ENCODE results near the gene PRKN. TPM values are rescaled to one million over a fixed set of nuclear protein-coding genes. Genes with fewer than 3 reads are reported as not detected.

Gene PRKN
- total RNA-seq, 4 donors from 2014 or later, result 4.5 to 12.3 (median 9.0) TPM

- in situ Hi-C loops (cut with MboI; ENCODE audit: low pct_ligation_motif_present in 1 of 4, low pct_unique_long_range_greater_than_20kb in 1 of 4, low sequenced_read_pairs in 3 of 4), result no loop called here
- intact Hi-C loops (cut with DNase I; ENCODE audit: low total_unique reads), result no loop called here
- Histone ChIP-seq H3K4me1 (no peaks in the 10 kb centered on the region), H3K4me3 (no peak overlapping the region), H3K9me3 (no peaks in the 10 kb centered on the region), H3K27ac (no peak overlapping the region), H3K27me3 (no peaks in the 10 kb centered on the region), H3K36me3 (no peaks in the 10 kb centered on the region)
- 59 to 100% methylated on average over 1 to 6 of the region's 6 CpGs for WGBS, 2 donors (ENCODE audit: low coverage in 1 of 2)
- TF ChIP-seq CTCF (IDR thresholded peaks at IDR 0.05), result no peak
- DNase-seq, result no peak
Measured at GRCh38 chr6:162019349-162019748, 708.2 kb downstream of the PRKN start.

- H3K36me3 ChIP-seq, result no peaks in the 10 kb centered on the region
- DNase-seq, result no peak
- 65 to 85% methylated on average over 5 of the region's 5 CpGs for WGBS, 2 donors (ENCODE audit: low coverage in 1 of 2)
- no peak for TF ChIP-seq POLR2A (IDR thresholded peaks at IDR 0.05)
- TF ChIP-seq POLR2AphosphoS5 (IDR thresholded peaks at IDR 0.05), result no peak
- no peak overlapping the region for H3K27ac ChIP-seq
- no peaks in the 10 kb centered on the region for H3K4me1 ChIP-seq
- no peaks in the 10 kb centered on the region for H3K9me3 ChIP-seq
- intact Hi-C loops (cut with DNase I; ENCODE audit: low total_unique reads) (no loop called here), in situ Hi-C loops (cut with MboI; ENCODE audit: low pct_ligation_motif_present in 1 of 4, low pct_unique_long_range_greater_than_20kb in 1 of 4, low sequenced_read_pairs in 3 of 4) (no loop called here)
- H3K4me3 ChIP-seq, result no peak overlapping the region
- no peaks in the 10 kb centered on the region for H3K27me3 ChIP-seq
Measured at GRCh38 chr6:162017536-162017935, 710.0 kb downstream of the PRKN start.

GRCh38 chr6:162014069-162014811 lies 713.3 kb downstream of the PRKN start:
- 78 to 83% methylated on average over 3 to 13 of the region's 13 CpGs for WGBS, 2 donors (ENCODE audit: low coverage in 1 of 2)
- intact Hi-C loops (cut with DNase I; ENCODE audit: low total_unique reads), result no loop called here
- Histone ChIP-seq H3K36me3 (no peaks in the 10 kb centered on the region), H3K4me3 (no peak overlapping the region), H3K27me3 (no peaks in the 10 kb centered on the region), H3K9me3 (no peaks in the 10 kb centered on the region), H3K4me1 (no peaks in the 10 kb centered on the region), H3K27ac (no peak overlapping the region)
- in situ Hi-C loops (cut with MboI; ENCODE audit: low pct_ligation_motif_present in 1 of 4, low pct_unique_long_range_greater_than_20kb in 1 of 4, low sequenced_read_pairs in 3 of 4), result no loop called here
- no peak for DNase-seq
- TF ChIP-seq POLR2AphosphoS5 (IDR thresholded peaks at IDR 0.05) (no peak), CTCF (IDR thresholded peaks at IDR 0.05) (no peak), POLR2A (IDR thresholded peaks at IDR 0.05) (no peak), EP300 (IDR thresholded peaks at IDR 0.05; ENCODE audit: low read depth) (no peak)

- H3K27me3 ChIP-seq, result no peaks in the 10 kb centered on the region
Measured at GRCh38 chr6:162005372-162005771, 722.2 kb downstream of the PRKN start.

More at GRCh38 chr6:162005372-162005771, 722.2 kb downstream of the PRKN start:
- Histone ChIP-seq H3K9me3 (no peaks in the 10 kb centered on the region), H3K4me3 (no peak overlapping the region), H3K4me1 (no peaks in the 10 kb centered on the region), H3K27ac (no peak overlapping the region), H3K36me3 (no peaks in the 10 kb centered on the region)
- no peak for TF ChIP-seq POLR2AphosphoS5 (IDR thresholded peaks at IDR 0.05)
- no peak for TF ChIP-seq POLR2A (IDR thresholded peaks at IDR 0.05)
- no peak for TF ChIP-seq CTCF (IDR thresholded peaks at IDR 0.05)
- no peak for TF ChIP-seq EP300 (IDR thresholded peaks at IDR 0.05; ENCODE audit: low read depth)
- WGBS, 2 donors (ENCODE audit: low coverage in 1 of 2), result 79 to 81% methylated on average over 4 of the region's 4 CpGs
- in situ Hi-C loops (cut with MboI; ENCODE audit: low pct_ligation_motif_present in 1 of 4, low pct_unique_long_range_greater_than_20kb in 1 of 4, low sequenced_read_pairs in 3 of 4) (no loop called here), intact Hi-C loops (cut with DNase I; ENCODE audit: low total_unique reads) (no loop called here)
- DNase-seq, result no peak
